ENCODE data around the gene ANK3.
A peak's percentile ranks its signal among the peaks of the same experiment; 100 is the strongest.

The ANK3 gene

DNA sequence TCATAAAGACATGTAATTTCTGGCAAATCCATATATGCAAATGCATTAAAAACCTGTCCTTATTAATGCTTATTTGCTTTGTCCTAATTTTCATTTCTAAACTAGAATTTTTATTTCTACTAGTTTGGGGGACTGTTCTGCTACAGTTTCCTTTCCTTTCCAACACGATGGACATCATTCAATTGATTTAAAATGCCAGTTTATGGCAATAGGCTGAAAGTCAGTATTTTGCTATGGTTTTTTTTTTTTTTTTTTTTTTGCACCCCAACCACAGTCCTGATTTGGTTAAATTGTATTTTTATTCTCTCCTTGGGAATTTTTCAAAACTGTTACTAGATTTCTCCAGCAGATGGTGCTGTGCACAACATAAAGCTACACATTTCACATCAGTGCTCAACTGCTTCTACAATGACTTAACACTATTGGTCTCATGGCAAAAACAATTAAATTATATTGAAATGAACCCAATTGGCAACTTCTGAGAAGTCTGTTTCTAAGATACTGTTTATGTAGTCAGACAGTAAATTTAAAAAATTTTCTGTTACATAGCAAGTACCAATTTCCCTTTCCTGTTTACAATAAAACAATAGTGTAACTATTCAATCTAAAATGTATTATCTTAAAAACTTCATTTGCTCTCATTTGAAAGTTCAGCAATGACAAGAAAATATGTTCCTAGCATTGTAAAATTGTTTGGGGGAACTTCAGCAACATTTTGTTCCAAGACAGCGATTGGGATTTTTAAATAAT, 289.5 kb downstream of the ANK3 start:
- Histone ChIP-seq H3K4me1 (ENCODE audit: control insufficient read depth in 1 of 2, insufficient read depth in 2 of 2, low read length in 2 of 2) (peaks cover 0 to 6% of the 10 kb centered on the region in 2 donors), H3K27ac (ENCODE audit: low read length) (no peak overlapping the region), H3K27me3 (ENCODE audit: low read depth, low read length) (no peaks in the 10 kb centered on the region), H3K36me3 (ENCODE audit: control insufficient read depth in 1 of 2, insufficient read depth in 2 of 2, low read length in 2 of 2) (no peaks in the 10 kb centered on the region), H3K4me3 (ENCODE audit: low read depth in 1 of 2, low read length in 2 of 2) (no peak overlapping the region), H3K9me3 (ENCODE audit: control insufficient read depth in 1 of 2, low read length in 2 of 2) (no peaks in the 10 kb centered on the region)

DNA sequence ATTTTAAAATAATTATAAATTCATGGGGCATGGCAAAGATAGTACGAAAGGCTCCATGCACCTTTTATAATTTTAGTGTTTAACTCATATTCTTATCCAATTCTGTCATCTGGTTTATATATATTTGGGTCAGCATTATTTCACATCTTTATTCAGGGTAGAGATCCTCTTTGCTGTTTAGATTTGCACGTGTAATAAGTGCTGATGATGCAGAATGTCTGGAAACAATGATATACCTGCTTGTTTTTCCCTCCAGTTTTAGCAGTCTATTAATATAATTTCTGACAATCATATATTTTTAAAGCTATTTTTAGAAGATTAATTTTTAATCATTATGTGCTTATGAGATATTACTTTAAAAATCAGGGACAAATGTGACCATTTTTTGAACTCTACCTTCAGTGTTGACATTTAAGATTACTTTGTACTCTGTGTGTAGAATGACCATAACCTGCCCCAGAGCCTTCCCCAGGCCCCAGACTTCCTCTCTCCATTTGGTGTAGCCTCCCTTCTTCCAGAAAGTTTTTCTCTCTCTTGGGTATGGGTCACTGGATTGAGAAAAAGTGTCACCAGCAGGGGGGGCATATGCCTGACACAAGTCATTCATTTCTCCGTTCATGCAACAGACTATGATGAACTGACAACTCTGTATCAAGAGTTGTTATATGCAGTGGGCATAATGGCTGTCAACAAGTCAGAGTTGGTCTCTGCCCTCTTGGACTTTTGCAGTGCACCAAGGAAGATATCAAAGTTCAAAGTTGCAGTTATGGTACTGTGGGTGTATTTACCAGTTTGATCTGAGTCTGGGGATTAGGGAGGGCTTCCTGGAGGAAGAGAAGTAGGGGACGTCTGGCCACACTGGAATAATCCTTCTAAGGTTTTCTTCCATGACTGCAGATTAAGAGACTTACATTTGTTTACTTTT, 290.7 kb downstream of the ANK3 start:
- H3K9me3 ChIP-seq (ENCODE audit: control insufficient read depth in 1 of 2, low read length in 2 of 2) = no peaks in the 10 kb centered on the region

DNA sequence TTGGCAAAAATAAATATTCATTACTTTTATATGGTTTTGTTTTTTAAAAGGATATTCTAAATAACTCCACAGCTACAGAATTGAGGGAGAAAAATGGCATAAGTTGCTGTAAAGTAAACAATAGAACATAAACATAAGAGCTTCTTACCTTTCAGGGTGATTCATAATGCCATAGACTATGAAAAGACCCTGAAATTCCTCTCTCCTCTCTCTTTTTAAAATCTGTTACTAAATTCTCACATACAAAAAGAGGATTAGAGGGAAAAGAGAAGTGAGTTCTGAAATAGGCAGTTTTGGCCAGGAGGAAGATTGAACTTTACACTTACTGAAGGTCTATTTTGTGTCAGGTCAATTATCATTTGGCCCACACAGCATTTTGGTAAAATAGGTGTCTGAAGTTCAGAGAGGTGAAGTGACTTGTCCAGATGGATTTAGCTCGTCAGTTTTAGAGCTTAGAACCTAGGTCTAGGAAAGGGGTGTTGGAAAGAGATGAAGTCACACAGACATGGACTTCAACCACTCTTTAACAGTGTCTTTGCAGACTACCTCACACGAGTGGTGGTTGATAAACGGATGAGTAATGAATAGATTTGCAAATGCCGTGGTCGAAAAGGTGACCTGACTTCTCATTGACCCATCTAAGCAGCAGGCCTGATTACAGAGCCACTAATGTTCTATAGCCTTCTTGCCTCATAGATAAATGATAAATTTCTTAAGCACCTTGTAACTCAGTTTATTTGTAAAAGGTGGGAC, 292.7 kb downstream of the ANK3 start:
- no peaks in the 10 kb centered on the region for H3K36me3 ChIP-seq (ENCODE audit: control insufficient read depth in 1 of 2, insufficient read depth in 2 of 2, low read length in 2 of 2)
- no peaks in the 10 kb centered on the region for H3K4me1 ChIP-seq (ENCODE audit: control insufficient read depth in 1 of 2, insufficient read depth in 2 of 2, low read length in 2 of 2)
- H3K27ac ChIP-seq (ENCODE audit: low read length) = no peak overlapping the region
- no peaks in the 10 kb centered on the region for H3K27me3 ChIP-seq (ENCODE audit: low read depth, low read length)
- H3K9me3 ChIP-seq (ENCODE audit: control insufficient read depth in 1 of 2, low read length in 2 of 2) = no peaks in the 10 kb centered on the region
- no peak overlapping the region for H3K4me3 ChIP-seq (ENCODE audit: low read depth in 1 of 2, low read length in 2 of 2)

More for the DNA sequence above, 290.7 kb downstream of the ANK3 start:
- Histone ChIP-seq H3K36me3 (ENCODE audit: control insufficient read depth in 1 of 2, insufficient read depth in 2 of 2, low read length in 2 of 2) (no peaks in the 10 kb centered on the region), H3K4me3 (ENCODE audit: low read depth in 1 of 2, low read length in 2 of 2) (no peak overlapping the region), H3K27ac (ENCODE audit: low read length) (no peak overlapping the region), H3K27me3 (ENCODE audit: low read depth, low read length) (no peaks in the 10 kb centered on the region), H3K4me1 (ENCODE audit: control insufficient read depth in 1 of 2, insufficient read depth in 2 of 2, low read length in 2 of 2) (no peaks in the 10 kb centered on the region)

DNA sequence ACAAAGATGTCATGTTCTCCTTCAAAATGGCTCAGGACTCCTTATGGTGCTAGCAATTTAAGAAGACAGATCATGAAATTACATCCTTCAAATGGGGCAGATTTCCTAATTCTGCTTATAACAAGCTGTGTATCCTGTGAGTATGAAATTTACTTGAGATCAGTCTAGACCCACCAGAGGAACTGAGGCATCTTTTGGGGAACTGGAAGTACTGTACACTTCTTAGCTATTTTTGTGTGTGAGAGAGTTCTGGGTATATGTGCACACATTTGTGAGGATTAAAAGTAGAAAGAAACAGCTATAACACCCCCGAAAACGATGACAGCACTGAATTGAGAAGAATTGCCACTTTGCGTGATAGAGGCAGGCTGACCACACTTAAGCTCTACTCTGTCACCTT, 296.4 kb downstream of the ANK3 start:
- Histone ChIP-seq H3K27me3 (ENCODE audit: low read depth, low read length) (no peaks in the 10 kb centered on the region), H3K9me3 (ENCODE audit: control insufficient read depth in 1 of 2, low read length in 2 of 2) (no peaks in the 10 kb centered on the region), H3K4me1 (ENCODE audit: control insufficient read depth in 1 of 2, insufficient read depth in 2 of 2, low read length in 2 of 2) (no peaks in the 10 kb centered on the region), H3K4me3 (ENCODE audit: low read depth in 1 of 2, low read length in 2 of 2) (no peak overlapping the region), H3K27ac (ENCODE audit: low read length) (no peak overlapping the region), H3K36me3 (ENCODE audit: control insufficient read depth in 1 of 2, insufficient read depth in 2 of 2, low read length in 2 of 2) (no peaks in the 10 kb centered on the region)

DNA sequence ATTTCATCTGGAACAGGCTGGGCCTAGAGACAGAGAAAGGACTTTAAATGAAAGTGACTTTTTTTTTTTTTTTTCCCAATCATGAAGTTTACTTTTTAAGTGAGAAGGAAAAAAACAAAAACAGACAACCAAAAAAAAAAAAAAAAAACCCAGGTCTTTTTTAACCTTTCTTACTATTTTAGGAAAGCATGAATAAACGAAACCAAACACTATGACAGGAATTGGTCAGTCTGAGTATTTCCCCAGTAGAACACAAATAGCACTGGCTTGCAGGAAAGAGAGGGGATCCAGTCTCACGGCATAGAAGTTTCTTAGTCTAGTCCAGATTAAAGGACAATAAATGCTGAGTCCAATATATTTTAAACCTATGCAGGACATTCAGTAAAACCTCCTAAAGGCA, 302.8 kb downstream of the ANK3 start:
- Histone ChIP-seq H3K4me1 (ENCODE audit: control insufficient read depth in 1 of 2, insufficient read depth in 2 of 2, low read length in 2 of 2) (no peaks in the 10 kb centered on the region), H3K36me3 (ENCODE audit: control insufficient read depth in 1 of 2, insufficient read depth in 2 of 2, low read length in 2 of 2) (peaks cover 5% of the 10 kb centered on the region in 2 donors), H3K9me3 (ENCODE audit: control insufficient read depth in 1 of 2, low read length in 2 of 2) (no peaks in the 10 kb centered on the region), H3K4me3 (ENCODE audit: low read depth in 1 of 2, low read length in 2 of 2) (no peak overlapping the region), H3K27me3 (ENCODE audit: low read depth, low read length) (no peaks in the 10 kb centered on the region), H3K27ac (ENCODE audit: low read length) (no peak overlapping the region)

DNA sequence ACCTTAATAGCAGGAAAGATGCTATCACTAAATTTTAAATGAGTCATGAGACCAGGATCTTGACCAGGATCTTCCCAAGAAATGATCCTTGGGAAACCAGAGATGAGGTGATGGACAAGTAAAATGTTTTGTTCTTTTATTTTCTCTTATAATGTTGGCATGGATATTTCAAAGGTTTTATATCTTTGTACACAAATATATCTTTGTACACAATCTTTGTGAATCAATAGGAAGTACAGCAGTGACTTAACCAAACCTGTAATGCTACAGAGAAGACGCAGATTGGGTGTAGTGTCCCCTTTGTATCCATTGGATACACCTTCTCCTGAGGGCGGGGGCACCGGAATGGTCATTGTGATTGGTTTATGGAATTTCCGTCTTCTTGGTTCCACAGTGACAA, 303.3 kb downstream of the ANK3 start:
- Histone ChIP-seq H3K9me3 (ENCODE audit: control insufficient read depth in 1 of 2, low read length in 2 of 2) (no peaks in the 10 kb centered on the region), H3K27ac (ENCODE audit: low read length) (no peak overlapping the region)

DNA sequence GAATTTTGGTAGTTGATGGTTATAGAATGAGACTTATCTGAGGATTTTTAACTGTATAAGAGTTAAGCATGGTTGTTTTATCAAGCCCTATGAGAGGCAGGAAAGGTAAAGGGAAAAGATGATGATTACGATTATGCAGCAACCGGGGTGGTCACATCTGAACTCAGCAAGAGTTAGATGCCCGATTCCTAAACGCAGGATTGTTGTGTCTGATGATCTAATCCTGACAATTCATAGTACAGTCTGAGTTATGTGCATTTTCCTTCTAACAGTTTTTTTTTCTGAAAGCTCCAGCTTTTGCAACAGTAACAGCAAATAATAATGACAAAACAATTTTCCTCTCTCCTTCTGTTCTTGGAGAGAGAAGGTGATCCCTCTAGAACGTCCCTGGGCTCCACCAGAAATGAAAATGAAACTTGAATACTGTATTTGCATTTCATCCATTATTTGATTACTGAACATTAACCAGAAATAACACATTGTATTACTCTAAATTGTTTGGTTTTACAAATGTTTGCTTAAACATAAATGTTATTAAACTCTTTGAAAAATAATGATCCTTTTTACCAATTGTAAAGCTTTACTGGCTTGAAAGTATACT, 306.8 kb downstream of the ANK3 start:
- peaks cover 5% of the 10 kb centered on the region in 2 donors for H3K36me3 ChIP-seq (ENCODE audit: control insufficient read depth in 1 of 2, insufficient read depth in 2 of 2, low read length in 2 of 2)
- peak overlapping the region in 1 of 2 donors; percentile 47 for H3K4me3 ChIP-seq (ENCODE audit: low read depth in 1 of 2, low read length in 2 of 2)
- H3K4me1 ChIP-seq (ENCODE audit: control insufficient read depth in 1 of 2, insufficient read depth in 2 of 2, low read length in 2 of 2) = no peaks in the 10 kb centered on the region
- H3K9me3 ChIP-seq (ENCODE audit: control insufficient read depth in 1 of 2, low read length in 2 of 2) = no peaks in the 10 kb centered on the region
- no peak overlapping the region for H3K27ac ChIP-seq (ENCODE audit: low read length)
- no peaks in the 10 kb centered on the region for H3K27me3 ChIP-seq (ENCODE audit: low read depth, low read length)

More for the DNA sequence above, 303.3 kb downstream of the ANK3 start:
- Histone ChIP-seq H3K36me3 (ENCODE audit: control insufficient read depth in 1 of 2, insufficient read depth in 2 of 2, low read length in 2 of 2) (peaks cover 5% of the 10 kb centered on the region in 2 donors), H3K4me3 (ENCODE audit: low read depth in 1 of 2, low read length in 2 of 2) (no peak overlapping the region), H3K27me3 (ENCODE audit: low read depth, low read length) (no peaks in the 10 kb centered on the region), H3K4me1 (ENCODE audit: control insufficient read depth in 1 of 2, insufficient read depth in 2 of 2, low read length in 2 of 2) (no peaks in the 10 kb centered on the region)

DNA sequence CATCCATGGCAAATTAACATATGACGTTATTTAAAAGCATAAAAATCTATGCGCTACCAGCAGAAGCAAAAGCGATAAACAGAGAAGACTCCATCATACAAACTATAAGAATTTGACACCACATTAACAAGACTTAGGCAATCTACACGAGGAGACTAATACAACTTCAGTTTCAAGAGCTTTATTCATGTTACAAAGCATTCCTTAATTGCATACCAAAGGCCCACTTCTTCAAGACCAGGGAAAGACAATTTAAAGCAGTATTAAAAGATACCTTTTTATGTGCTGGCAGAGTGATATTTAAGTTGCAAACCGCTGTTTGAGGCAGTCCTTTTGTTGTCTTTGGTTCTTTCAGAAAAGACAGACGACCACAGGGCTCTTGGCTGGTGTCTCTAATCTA, 307.3 kb downstream of the ANK3 start:
- Histone ChIP-seq H3K27me3 (ENCODE audit: low read depth, low read length) (no peaks in the 10 kb centered on the region), H3K4me3 (ENCODE audit: low read depth in 1 of 2, low read length in 2 of 2) (peak overlapping the region in 1 of 2 donors; percentile 47), H3K36me3 (ENCODE audit: control insufficient read depth in 1 of 2, insufficient read depth in 2 of 2, low read length in 2 of 2) (peaks cover 5% of the 10 kb centered on the region in 2 donors), H3K4me1 (ENCODE audit: control insufficient read depth in 1 of 2, insufficient read depth in 2 of 2, low read length in 2 of 2) (no peaks in the 10 kb centered on the region), H3K27ac (ENCODE audit: low read length) (no peak overlapping the region), H3K9me3 (ENCODE audit: control insufficient read depth in 1 of 2, low read length in 2 of 2) (no peaks in the 10 kb centered on the region)

DNA sequence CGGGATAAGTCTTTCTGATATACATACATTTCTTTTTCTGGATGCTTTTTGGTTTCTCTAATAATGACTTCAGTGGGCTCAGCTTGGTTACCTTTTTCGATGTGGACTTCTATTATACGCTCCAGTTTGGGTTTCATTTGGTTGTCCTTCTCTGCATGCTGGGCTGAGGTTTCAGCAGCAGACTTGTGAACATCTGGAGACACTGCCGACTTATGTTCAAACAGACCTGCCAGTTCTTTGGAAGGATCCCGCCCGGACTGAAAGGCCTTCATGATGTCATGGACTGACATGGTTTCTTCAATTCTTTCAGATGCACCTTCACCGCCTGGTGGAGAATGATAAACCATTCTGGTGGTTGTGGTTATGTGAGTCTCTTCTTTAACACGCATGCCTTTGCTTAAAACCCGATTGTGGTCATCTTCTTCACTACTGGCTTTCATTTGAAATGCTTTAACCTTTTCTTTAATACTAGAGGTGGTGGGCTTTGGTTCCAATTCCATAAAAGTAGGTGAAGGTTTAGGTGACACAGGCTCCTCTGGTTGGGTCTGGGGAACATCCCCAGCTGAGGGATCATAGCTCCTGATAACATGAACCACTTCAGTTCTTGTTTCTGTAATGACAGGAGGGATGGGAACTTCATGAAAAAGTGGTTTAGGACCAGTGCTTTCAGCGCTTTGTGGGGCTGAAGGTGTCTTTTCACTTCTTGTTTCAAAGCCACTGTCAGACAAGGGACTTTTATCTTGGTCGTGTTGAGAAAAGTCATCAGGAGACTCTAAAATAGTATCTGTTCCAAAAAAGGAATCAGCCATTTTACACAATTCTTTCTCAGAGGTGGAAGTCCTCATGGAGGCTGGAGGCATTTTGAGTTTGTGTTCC, 315.7 kb downstream of the ANK3 start:
- H3K9me3 ChIP-seq (ENCODE audit: control insufficient read depth in 1 of 2, low read length in 2 of 2) = no peaks in the 10 kb centered on the region
- H3K27ac ChIP-seq (ENCODE audit: low read length) = no peak overlapping the region
- peaks cover 4 to 8% of the 10 kb centered on the region in 2 donors for H3K36me3 ChIP-seq (ENCODE audit: control insufficient read depth in 1 of 2, insufficient read depth in 2 of 2, low read length in 2 of 2)
- no peak overlapping the region for H3K4me3 ChIP-seq (ENCODE audit: low read depth in 1 of 2, low read length in 2 of 2)
- no peaks in the 10 kb centered on the region for H3K4me1 ChIP-seq (ENCODE audit: control insufficient read depth in 1 of 2, insufficient read depth in 2 of 2, low read length in 2 of 2)
- no peaks in the 10 kb centered on the region for H3K27me3 ChIP-seq (ENCODE audit: low read depth, low read length)

DNA sequence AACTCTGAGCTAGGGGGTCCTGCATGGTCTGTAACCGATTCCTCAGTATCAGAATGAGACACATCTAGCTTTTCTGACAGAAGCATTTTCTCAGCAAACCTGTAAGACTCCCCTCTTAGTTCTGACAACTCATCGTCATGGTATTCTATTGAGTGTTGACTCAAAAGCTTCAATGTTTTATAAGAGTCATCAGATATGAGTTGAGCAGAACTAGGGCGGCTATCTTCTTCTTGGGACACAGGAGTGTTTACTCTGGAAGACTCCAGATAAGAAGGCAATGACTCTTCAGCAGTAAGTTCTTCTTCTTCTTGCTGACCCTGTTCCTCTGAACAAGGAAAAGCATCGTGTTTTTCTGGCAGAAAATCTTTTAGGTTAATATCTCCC, 316.3 kb downstream of the ANK3 start:
- H3K36me3 ChIP-seq (ENCODE audit: control insufficient read depth in 1 of 2, insufficient read depth in 2 of 2, low read length in 2 of 2) = peaks cover 8% of the 10 kb centered on the region in 2 donors
- H3K27me3 ChIP-seq (ENCODE audit: low read depth, low read length) = no peaks in the 10 kb centered on the region
- H3K4me1 ChIP-seq (ENCODE audit: control insufficient read depth in 1 of 2, insufficient read depth in 2 of 2, low read length in 2 of 2) = no peaks in the 10 kb centered on the region
- H3K4me3 ChIP-seq (ENCODE audit: low read depth in 1 of 2, low read length in 2 of 2) = no peak overlapping the region
- H3K27ac ChIP-seq (ENCODE audit: low read length) = no peak overlapping the region
- H3K9me3 ChIP-seq (ENCODE audit: control insufficient read depth in 1 of 2, low read length in 2 of 2) = no peaks in the 10 kb centered on the region

Data from muscle layer of duodenum (tissue), 2 donors.